HG03060 (cell line): ENCODE results near the gene CANX.

ENCODE experiments used
- ATAC-seq: cut with Tn5 transposase; IDR thresholded peaks from one replicate; pipeline ENCODE4 v1.9.1; 2021; ENCODE audit warnings: low read depth, moderate number of reproducible peaks; ENCODE audit not compliant: unreplicated experiment

Gene CANX

GRCh38 chr5:179773686-179774040 is 74.9 kb downstream of the CANX start:
- ATAC-seq: no peak

GRCh38 chr5:179774442-179774841 is 75.7 kb downstream of the CANX start:
- no peak for ATAC-seq

DNA sequence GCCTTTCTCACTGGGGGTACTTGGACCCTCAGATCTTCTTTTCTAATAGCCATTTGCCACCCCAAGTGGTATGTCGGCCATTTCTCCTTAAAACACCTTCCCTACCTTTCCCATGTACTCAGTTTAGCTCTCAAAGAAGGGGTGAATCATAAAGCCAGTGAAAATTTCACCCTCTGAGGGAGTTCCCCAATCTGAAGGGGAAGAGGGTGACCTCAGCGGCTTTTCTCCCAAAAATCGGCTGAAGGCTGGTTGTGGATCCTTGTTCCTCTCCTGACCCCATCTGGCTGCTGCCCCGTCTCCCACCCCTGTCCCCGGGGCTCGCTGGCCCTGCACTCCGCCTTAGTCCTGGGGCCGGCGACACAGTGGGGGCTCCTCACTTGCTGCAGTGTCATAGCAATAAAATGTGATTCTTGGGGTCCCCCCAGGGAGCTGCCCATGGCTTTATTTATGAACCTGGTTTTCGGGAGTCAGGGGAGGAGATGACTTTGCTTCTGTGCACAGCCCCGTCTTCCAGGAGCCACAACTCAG is 77.7 kb downstream of the CANX start:
- no peak for ATAC-seq

GRCh38 chr5:179777456-179777855 is 78.7 kb downstream of the CANX start:
- no peak for ATAC-seq

- ATAC-seq: no peak
Observed at GRCh38 chr5:179777909-179778308, 79.1 kb downstream of the CANX start.

- ATAC-seq: no peak
Observed at GRCh38 chr5:179778591-179778990, 79.8 kb downstream of the CANX start.

DNA sequence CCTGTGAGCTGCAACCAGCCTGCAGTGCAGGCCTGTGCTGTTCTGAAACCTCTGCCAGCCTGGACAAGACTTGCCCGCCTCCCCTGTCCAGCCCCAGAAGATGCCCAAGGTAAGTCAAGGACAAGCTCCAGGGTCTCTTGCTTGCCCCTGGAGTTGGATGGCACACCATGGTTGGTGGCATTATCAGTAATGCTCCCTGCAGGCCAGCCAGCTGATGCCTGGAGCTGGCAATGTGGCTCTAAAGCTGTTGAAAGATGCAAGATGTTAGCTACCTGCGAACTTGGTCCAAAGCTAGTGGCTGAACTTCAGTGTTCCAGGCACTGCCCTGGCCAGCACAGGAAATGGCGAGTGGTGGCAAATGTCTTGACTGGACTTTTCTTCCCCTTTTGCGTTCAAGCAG is 81.1 kb downstream of the CANX start:
- ATAC-seq: no peak

GRCh38 chr5:179780362-179780761 is 81.6 kb downstream of the CANX start:
- no peak for ATAC-seq
